NT2/D1 (cell line): ENCODE measurements around the gene LRRC4C.

Source experiments
- DNase-seq: peaks from one replicate; pipeline ENCODE4 v3.0.0-alpha.2; 2011; ENCODE audit warnings: low read depth, low spot score
- H3K27me3 ChIP-seq: 2 replicates; pipeline ENCODE4 v1.6.0; 2011; ENCODE audit warnings: mild to moderate bottlenecking; ENCODE audit not compliant: insufficient read length, insufficient read depth
- H3K36me3 ChIP-seq: 2 replicates; pipeline ENCODE4 v1.6.1; 2011; ENCODE audit warnings: mild to moderate bottlenecking, low read length, mixed read lengths; ENCODE audit not compliant: insufficient read depth, insufficient read length
- H3K4me1 ChIP-seq: 2 replicates; pipeline ENCODE4 v1.5.1; 2011; ENCODE audit not compliant: insufficient read depth, insufficient read length
- H3K4me3 ChIP-seq: 2 replicates; pipeline ENCODE4 v1.5.1; 2011; ENCODE audit warnings: low read depth; ENCODE audit not compliant: insufficient read length
- H3K9ac ChIP-seq: 2 replicates; pipeline ENCODE4 v1.6.0; 2011; ENCODE audit warnings: low read depth; ENCODE audit not compliant: insufficient read length
- H3K9me3 ChIP-seq: 2 replicates; pipeline ENCODE4 v1.5.1; 2011; ENCODE audit warnings: mild to moderate bottlenecking, low read length; ENCODE audit not compliant: insufficient read depth
- SUZ12 ChIP-seq: IDR thresholded peaks from 2 replicates; pipeline ENCODE4 v1.6.1; 2011; ENCODE audit not compliant: insufficient read length, insufficient read depth; ENCODE audit errors: extremely low read depth
- YY1 ChIP-seq: IDR thresholded peaks from 2 replicates; pipeline ENCODE4 v1.6.1; 2011; ENCODE audit not compliant: insufficient read length, insufficient read depth
- ZNF274 ChIP-seq: IDR thresholded peaks from 2 replicates; pipeline ENCODE4 v1.6.1; 2011; ENCODE audit warnings: mild to moderate bottlenecking, low read depth, low read length

The LRRC4C gene

DNA sequence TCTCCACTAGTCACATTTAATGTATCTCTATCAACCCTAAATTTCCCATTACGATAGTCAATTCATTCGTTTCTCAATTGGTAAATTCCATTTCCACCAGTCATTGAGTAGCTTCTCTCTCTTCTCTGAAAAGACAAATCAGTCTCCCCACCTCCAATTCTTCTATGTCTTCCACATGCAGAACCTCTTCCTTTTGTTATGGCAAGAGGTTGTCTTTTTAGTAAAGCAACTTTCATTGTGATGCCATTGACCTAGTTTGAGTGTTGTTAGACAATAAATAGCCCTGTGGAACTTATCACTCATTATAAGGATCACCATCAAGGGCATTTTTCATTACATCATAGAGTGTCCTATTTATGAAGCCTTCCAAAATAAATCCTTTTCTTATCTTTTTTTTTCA is 340.9 kb downstream of the LRRC4C start:
- TF ChIP-seq SUZ12 (no peak), ZNF274 (no peak), YY1 (no peak)

GRCh38 chr11:41116970-41117369 is 342.5 kb downstream of the LRRC4C start:
- DNase-seq, result no peak
- TF ChIP-seq ZNF274 (no peak), SUZ12 (no peak), YY1 (no peak)
- no peak overlapping the region for H3K9ac ChIP-seq
- H3K4me3 ChIP-seq, result no peak overlapping the region
- no peaks in the 10 kb centered on the region for H3K27me3 ChIP-seq
- H3K9me3 ChIP-seq, result 0 out of 2 replicates have a peak, but pooled peaks cover 5% of the 10 kb centered on the region
- no peaks in the 10 kb centered on the region for H3K4me1 ChIP-seq
- no peaks in the 10 kb centered on the region for H3K36me3 ChIP-seq

More for the DNA sequence above, 340.9 kb downstream of the LRRC4C start:
- no peaks in the 10 kb centered on the region for H3K4me1 ChIP-seq
- H3K36me3 ChIP-seq, result no peaks in the 10 kb centered on the region
- 0 out of 2 replicates have a peak, but pooled peaks cover 5% of the 10 kb centered on the region for H3K9me3 ChIP-seq
- H3K9ac ChIP-seq, result no peak overlapping the region
- DNase-seq, result peak; percentile 70
- no peaks in the 10 kb centered on the region for H3K27me3 ChIP-seq
- no peak overlapping the region for H3K4me3 ChIP-seq

GRCh38 chr11:41115066-41115465 is 344.4 kb downstream of the LRRC4C start:
- Histone ChIP-seq H3K27me3 (no peaks in the 10 kb centered on the region), H3K4me3 (no peak overlapping the region), H3K9me3 (0 out of 2 replicates have a peak, but pooled peaks cover 5% of the 10 kb centered on the region), H3K36me3 (no peaks in the 10 kb centered on the region), H3K9ac (no peak overlapping the region), H3K4me1 (no peaks in the 10 kb centered on the region)
- TF ChIP-seq ZNF274, result no peak
- TF ChIP-seq YY1, result no peak
- TF ChIP-seq SUZ12, result no peak
- no peak for DNase-seq

DNA sequence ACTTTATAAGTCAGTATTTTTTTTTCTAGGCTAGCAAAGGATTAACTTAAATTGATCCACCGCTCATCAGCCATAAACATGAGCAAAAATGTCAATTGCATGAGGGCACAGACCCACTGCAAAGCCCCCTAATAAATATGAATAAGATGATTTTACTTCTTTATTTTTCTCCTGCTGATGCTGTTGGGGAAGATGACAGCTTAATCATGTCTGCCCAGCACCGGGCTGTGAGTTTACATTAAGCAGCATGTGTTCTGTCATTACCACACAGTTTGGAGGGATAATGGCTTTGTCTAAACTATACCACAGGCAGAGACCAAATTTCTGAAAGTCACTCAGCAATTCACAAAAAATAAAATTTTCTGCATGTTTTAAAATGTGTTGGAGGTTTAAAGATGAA is 346.3 kb downstream of the LRRC4C start:
- TF ChIP-seq YY1, result no peak
- no peak for TF ChIP-seq ZNF274
- no peak for TF ChIP-seq SUZ12
- Histone ChIP-seq H3K9ac (no peak overlapping the region), H3K9me3 (no peaks in the 10 kb centered on the region), H3K4me3 (no peak overlapping the region), H3K36me3 (no peaks in the 10 kb centered on the region), H3K4me1 (no peaks in the 10 kb centered on the region), H3K27me3 (no peaks in the 10 kb centered on the region)
- no peak for DNase-seq

DNA sequence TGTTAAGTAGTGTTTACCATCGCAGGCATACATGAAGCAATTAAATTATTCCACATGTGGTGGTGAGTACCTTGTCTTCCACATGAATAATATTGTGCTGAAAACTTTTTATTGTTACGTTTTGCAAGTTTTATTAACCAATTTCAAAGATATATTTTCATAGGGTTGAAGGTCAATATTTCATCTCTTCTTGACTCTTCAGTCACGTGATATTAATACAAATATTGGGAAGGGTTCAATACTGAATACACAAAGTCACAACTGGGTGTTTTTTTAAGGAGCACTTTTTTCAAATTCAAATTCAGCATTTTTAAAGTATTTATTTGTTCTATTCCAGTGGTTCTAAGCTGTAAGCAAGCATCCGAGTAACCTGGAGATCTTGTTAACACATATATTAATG is 348.9 kb downstream of the LRRC4C start:
- TF ChIP-seq YY1 (no peak), SUZ12 (no peak), ZNF274 (no peak)
- Histone ChIP-seq H3K4me3 (no peak overlapping the region), H3K27me3 (no peaks in the 10 kb centered on the region), H3K9me3 (no peaks in the 10 kb centered on the region), H3K4me1 (no peaks in the 10 kb centered on the region), H3K9ac (no peak overlapping the region), H3K36me3 (no peaks in the 10 kb centered on the region)
- no peak for DNase-seq

GRCh38 chr11:41102471-41102870 is 357.0 kb downstream of the LRRC4C start:
- H3K4me1 ChIP-seq, result no peaks in the 10 kb centered on the region
- H3K9ac ChIP-seq, result no peak overlapping the region
- no peaks in the 10 kb centered on the region for H3K27me3 ChIP-seq
- no peaks in the 10 kb centered on the region for H3K36me3 ChIP-seq
- no peak for TF ChIP-seq ZNF274
- TF ChIP-seq YY1, result no peak
- TF ChIP-seq SUZ12, result no peak
- DNase-seq, result no peak
- H3K4me3 ChIP-seq, result no peak overlapping the region
- H3K9me3 ChIP-seq, result no peaks in the 10 kb centered on the region

GRCh38 chr11:41099654-41100053 is 359.8 kb downstream of the LRRC4C start:
- no peaks in the 10 kb centered on the region for H3K36me3 ChIP-seq
- H3K4me1 ChIP-seq, result no peaks in the 10 kb centered on the region
- DNase-seq, result no peak
- TF ChIP-seq SUZ12, result no peak
- TF ChIP-seq YY1, result no peak
- TF ChIP-seq ZNF274, result no peak
- H3K9me3 ChIP-seq, result no peaks in the 10 kb centered on the region; the same call in 1 of the 2 replicates
- no peak overlapping the region for H3K4me3 ChIP-seq
- H3K27me3 ChIP-seq, result no peaks in the 10 kb centered on the region
- H3K9ac ChIP-seq, result no peak overlapping the region

GRCh38 chr11:41085123-41085522 is 374.3 kb downstream of the LRRC4C start:
- Histone ChIP-seq H3K9ac (no peak overlapping the region), H3K4me3 (no peak overlapping the region), H3K36me3 (no peaks in the 10 kb centered on the region), H3K4me1 (no peaks in the 10 kb centered on the region), H3K27me3 (no peaks in the 10 kb centered on the region), H3K9me3 (no peaks in the 10 kb centered on the region)
- TF ChIP-seq ZNF274 (no peak), YY1 (no peak), SUZ12 (no peak)
- DNase-seq, result no peak
